Mucosa of descending colon (tissue), 3 donors: ENCODE measurements around the gene DOLPP1. TPM values are rescaled to one million over a fixed set of nuclear protein-coding genes. Genes with fewer than 3 reads are reported as not detected.

ENCODE experiments used
- ATAC-seq: fragments of 200-7000 bp; cut with Tn5 transposase; one replicate; pipeline ENCODE4 v1.9.1; 2020; ENCODE audit warnings: mild to moderate bottlenecking, moderate library complexity
- DNase-seq, 3 donors: peaks; one replicate each; pipeline ENCODE4 v3.0.0-alpha.2; 2020
- H3K36me3 ChIP-seq: fragments of 200-600 bp; one replicate; pipeline ENCODE4 v1.8.0; 2021; ENCODE audit warnings: low read depth, mild to moderate bottlenecking
- H3K4me1 ChIP-seq: fragments of 200-600 bp; one replicate; pipeline ENCODE4 v1.8.0; 2021; ENCODE audit warnings: low read depth, mild to moderate bottlenecking
- H3K4me3 ChIP-seq: fragments of 200-600 bp; one replicate; pipeline ENCODE4 v1.8.0; 2021; ENCODE audit warnings: mild to moderate bottlenecking
- H3K9me3 ChIP-seq: fragments of 200-600 bp; one replicate; pipeline ENCODE4 v1.8.0; 2021; ENCODE audit warnings: mild to moderate bottlenecking
- CTCF ChIP-seq: fragments of 200-600 bp; IDR thresholded peaks from one replicate; pipeline ENCODE4 v1.8.0; 2022; ENCODE audit warnings: antibody characterized with exemption, mild to moderate bottlenecking
- intact Hi-C, 2 donors: fragments of 100-400 bp; cut with DNase I in 1 of 2; cut with micrococcal nuclease in 1 of 2; formaldehyde crosslinking; loops; one replicate each; pipeline versions ENCODE4 v1.11.0 to v1.11.1; 2022; cut with DNase I, micrococcal nuclease
- total RNA-seq, 3 donors: library from RNA; stranded (reverse); fragmentation: NEBNext Ultra II Directional in 2 of 3; extraction: Animal tissue kit (Norgen Biotek cat#: 25700) in 2 of 3; gene quantifications; one replicate each; pipeline versions ENCODE4 v1.2.1 to v1.2.4, GENCODE V29; 2021 to 2023
- donor health status: DM: no; HTN: no; CAD: no; lungs with moderate emphysema.
- donor health status: DM: no; HTN: no; CAD: no.
- donor health status: DM: no; HTN: yes; CAD: no.

Gene DOLPP1
- total RNA-seq, 3 donors from 2014 or later = 27.6 to 59.7 (median 48.3) TPM

DNA sequence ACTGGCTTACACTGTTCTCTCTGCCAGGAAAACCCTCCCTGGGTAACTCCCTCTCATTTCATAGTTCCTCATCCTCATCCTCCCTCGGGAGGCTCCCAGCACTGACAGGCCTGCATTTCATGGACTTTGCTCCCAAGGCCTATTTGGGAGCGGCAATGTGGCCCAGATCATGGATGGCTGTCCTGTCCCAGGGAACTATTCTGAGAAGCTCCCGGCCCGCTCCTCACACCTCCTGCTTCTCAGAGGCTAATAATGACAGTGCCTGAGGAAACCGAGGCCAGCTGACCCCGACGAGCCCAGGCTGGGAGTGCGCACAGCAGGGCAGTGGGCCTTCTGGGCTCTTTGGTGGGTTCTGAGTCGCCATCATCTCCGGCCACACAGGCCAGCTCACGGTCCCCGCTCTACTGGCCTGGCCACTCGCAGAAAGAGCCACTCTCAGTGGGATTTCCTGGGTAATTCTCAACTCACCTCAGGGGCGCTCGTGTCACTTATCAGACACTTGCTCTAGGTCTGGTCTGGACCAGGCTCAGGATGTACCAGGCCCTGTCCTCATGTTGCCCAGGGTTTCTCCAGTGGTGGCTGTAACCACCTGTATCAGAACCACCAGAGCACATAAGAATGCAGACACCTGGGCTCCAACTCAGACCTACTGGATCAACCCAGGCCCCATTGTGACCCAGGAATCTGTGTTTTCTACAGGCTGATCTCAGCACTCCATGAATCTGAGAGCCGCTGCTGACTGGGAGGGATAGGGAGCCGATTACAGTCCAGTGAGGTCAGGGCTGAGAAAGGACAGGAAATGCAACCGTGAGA lies 2.0 kb upstream of the DOLPP1 start:
- intact Hi-C loops = no loop called here
- peaks cover 57% of the 10 kb centered on the region for H3K4me1 ChIP-seq

GRCh38 chr9:129079829-129080228 lies 1.1 kb upstream of the DOLPP1 start:
- no peak overlapping the region for H3K4me3 ChIP-seq
- intact Hi-C loops = no loop called here
- peak in 1 of 3 donors; percentile 21 for DNase-seq
- H3K4me1 ChIP-seq = peaks cover 61% of the 10 kb centered on the region
- H3K36me3 ChIP-seq = no peaks in the 10 kb centered on the region
- ATAC-seq = no peak
- H3K9me3 ChIP-seq = no peaks in the 10 kb centered on the region
- no peak for TF ChIP-seq CTCF

More for the DNA sequence above, 2.0 kb upstream of the DOLPP1 start:
- H3K4me3 ChIP-seq = no peak overlapping the region
- no peaks in the 10 kb centered on the region for H3K36me3 ChIP-seq
- peak; percentile 53 for ATAC-seq
- peak; percentile 69 to 80 (median 80) for DNase-seq
- no peak for TF ChIP-seq CTCF
- no peaks in the 10 kb centered on the region for H3K9me3 ChIP-seq

DNA sequence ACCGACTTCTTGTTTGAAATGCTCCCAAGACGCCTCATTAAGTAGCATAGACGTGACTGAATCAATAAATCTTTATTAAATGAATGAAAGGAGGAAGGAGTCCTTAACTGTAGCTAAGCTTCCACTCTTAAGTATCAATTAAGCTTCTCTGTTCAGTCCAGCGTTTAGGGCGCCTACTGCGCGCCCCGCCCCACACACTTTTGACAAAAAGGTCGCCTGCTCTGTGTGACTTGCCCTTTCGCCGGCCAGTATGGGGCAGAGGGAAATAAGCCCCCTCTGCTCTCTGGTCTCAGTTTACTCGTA lies 662 bp upstream of the DOLPP1 start:
- H3K4me1 ChIP-seq = peaks cover 61% of the 10 kb centered on the region
- no peaks in the 10 kb centered on the region for H3K36me3 ChIP-seq
- ATAC-seq (no peak), DNase-seq (no peak)
- TF ChIP-seq CTCF = no peak
- peak overlapping the region; percentile 64 for H3K4me3 ChIP-seq
- intact Hi-C loops = no loop called here
- H3K9me3 ChIP-seq = no peaks in the 10 kb centered on the region

DNA sequence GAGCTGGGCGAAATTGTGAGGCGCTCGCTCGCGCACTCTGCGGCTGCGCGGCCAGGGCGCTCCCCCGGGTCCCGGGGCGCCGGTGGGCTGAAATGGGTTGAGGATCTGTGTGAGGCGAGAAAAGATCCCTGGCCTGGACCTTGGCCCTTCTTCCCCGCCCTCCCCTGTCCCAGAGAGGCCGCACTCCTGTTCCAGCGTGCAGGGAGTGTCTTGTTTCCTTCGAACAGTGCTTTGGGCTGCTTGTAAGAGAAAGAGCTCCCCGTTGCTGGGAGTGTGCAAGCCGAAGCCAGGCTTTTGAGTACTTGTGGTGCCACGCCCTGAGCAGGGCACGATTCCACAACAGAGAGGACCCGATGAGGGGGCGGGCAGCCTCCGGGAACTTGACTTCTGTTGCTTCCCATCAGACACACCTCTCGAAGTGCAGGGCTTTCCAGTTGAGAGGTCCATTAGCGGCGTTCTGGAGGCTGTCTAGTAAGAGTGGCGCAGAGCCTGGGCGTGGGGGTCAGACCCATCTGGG lies 535 bp downstream of the DOLPP1 start:
- no peak for TF ChIP-seq CTCF
- Histone ChIP-seq H3K36me3 (peaks cover 2% of the 10 kb centered on the region), H3K4me3 (peak overlapping the region; percentile 64), H3K4me1 (peaks cover 54% of the 10 kb centered on the region), H3K9me3 (no peaks in the 10 kb centered on the region)
- DNase-seq (peak in 1 of 3 donors; percentile 62), ATAC-seq (peak; percentile 37)
- intact Hi-C loops = no loop called here

DNA sequence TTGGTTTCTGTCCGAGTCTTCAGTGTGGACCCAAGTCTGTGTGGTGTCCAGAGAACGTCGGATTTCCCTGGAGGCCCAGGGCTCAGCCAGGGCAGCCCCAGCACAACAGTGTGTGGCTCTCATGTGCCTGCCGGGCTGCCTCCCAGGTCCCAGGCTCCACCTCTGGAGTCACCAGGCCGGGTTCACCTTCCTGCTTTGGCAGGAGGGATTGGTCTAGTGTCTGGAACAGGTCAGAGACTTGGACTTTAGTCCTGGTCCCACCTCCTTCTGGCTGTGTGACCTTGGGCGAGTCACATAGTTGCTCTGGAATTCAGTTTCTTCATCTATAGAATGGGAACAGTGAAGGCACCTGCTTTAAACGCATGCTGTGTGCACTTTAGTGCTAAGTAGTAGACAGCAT lies 3.2 kb downstream of the DOLPP1 start:
- ATAC-seq (peak; percentile 14), DNase-seq (peak in 2 of 3 donors; percentile 38 to 51)
- Histone ChIP-seq H3K4me1 (peaks cover 35% of the 10 kb centered on the region), H3K36me3 (peaks cover 6% of the 10 kb centered on the region), H3K9me3 (no peaks in the 10 kb centered on the region), H3K4me3 (no peak overlapping the region)
- no peak for TF ChIP-seq CTCF
- intact Hi-C loops = no loop called here
